SK-N-SH treated with all-trans-retinoic acid at 6 μM for 48 hours (cell line): ENCODE results near the gene NRXN3.

Experiments used
- ATAC-seq: fragments of 200-7000 bp; cut with Tn5 transposase; 3 replicates; pipeline ENCODE4 v1.9.1; 2020; ENCODE audit warnings: mild to moderate bottlenecking, moderate library complexity
- BACH2 ChIP-seq: fragments of 250-450 bp; sonication (Bioruptor Pico); IDR thresholded peaks from 2 replicates; pipeline ENCODE4 v1.9.0; 2021; ENCODE audit warnings: mild to moderate bottlenecking, borderline replicate concordance
- ESRRG ChIP-seq: fragments of 250-450 bp; sonication (Bioruptor Pico); IDR thresholded peaks from 2 replicates; pipeline ENCODE4 v1.6.1; 2021; ENCODE audit warnings: mild to moderate bottlenecking
- ISL1 ChIP-seq: fragments of 250-450 bp; sonication (Bioruptor Pico); IDR thresholded peaks from 2 replicates; pipeline ENCODE4 v2.1.2; 2022; ENCODE audit warnings: mild to moderate bottlenecking, moderate library complexity
- OSR1 ChIP-seq: fragments of 250-450 bp; sonication (Bioruptor Pico); IDR thresholded peaks from 2 replicates; pipeline ENCODE4 v1.8.0; 2022; ENCODE audit warnings: moderate library complexity, mild to moderate bottlenecking, inconsistent platforms
- PPARA ChIP-seq: fragments of 250-450 bp; sonication (Bioruptor Pico); IDR thresholded peaks from 2 replicates; pipeline ENCODE4 v1.5.0; 2020; ENCODE audit warnings: mild to moderate bottlenecking, borderline replicate concordance
- RARB ChIP-seq: fragments of 250-450 bp; sonication (Bioruptor Pico); IDR thresholded peaks from 2 replicates; pipeline ENCODE4 v1.8.0; 2021; ENCODE audit warnings: mild to moderate bottlenecking, moderate library complexity
- TCF4 ChIP-seq: fragments of 250-450 bp; sonication (Bioruptor Pico); IDR thresholded peaks from 2 replicates; pipeline ENCODE4 v1.8.0; 2021; ENCODE audit warnings: mild to moderate bottlenecking, moderate library complexity, borderline replicate concordance
- TOX ChIP-seq: fragments of 250-450 bp; sonication (Bioruptor Pico); IDR thresholded peaks from 2 replicates; pipeline ENCODE4 v1.8.0; 2021; ENCODE audit warnings: mild to moderate bottlenecking, moderate library complexity, borderline replicate concordance
- ZC3H10 ChIP-seq: fragments of 250-450 bp; sonication (Bioruptor Pico); IDR thresholded peaks from 2 replicates; pipeline ENCODE4 v1.5.1; 2021; ENCODE audit warnings: mild to moderate bottlenecking, moderate library complexity
- ZFP3 ChIP-seq: fragments of 250-450 bp; sonication (Bioruptor Pico); IDR thresholded peaks from 2 replicates; pipeline ENCODE4 v1.5.0; 2020; ENCODE audit warnings: mild to moderate bottlenecking, moderate library complexity
- ZFP30 ChIP-seq: fragments of 450-650 bp; formaldehyde crosslinking; IDR thresholded peaks from 2 replicates; pipeline ENCODE4 v1.5.0; 2022; ENCODE audit warnings: mild to moderate bottlenecking, moderate library complexity
- ZNF565 ChIP-seq: fragments of 450-650 bp; formaldehyde crosslinking; conservative IDR thresholded peaks from 2 replicates; pipeline ENCODE4 v1.5.0; 2020; ENCODE audit warnings: low read depth, mild to moderate bottlenecking, moderate library complexity
- ZNF70 ChIP-seq: fragments of 450-650 bp; formaldehyde crosslinking; IDR thresholded peaks from 2 replicates; pipeline ENCODE4 v1.5.0; 2020; ENCODE audit warnings: mild to moderate bottlenecking, moderate library complexity
- ZNF8 ChIP-seq: fragments of 450-650 bp; formaldehyde crosslinking; IDR thresholded peaks from 2 replicates; pipeline ENCODE4 v1.5.0; 2020; ENCODE audit warnings: mild to moderate bottlenecking, moderate library complexity
- TF ChIP-seq, protein P1 (sequence below): fragments of 250-450 bp; sonication (Bioruptor Pico); IDR thresholded peaks from 2 replicates; pipeline ENCODE4 v1.5.1; 2020; ENCODE audit warnings: low read depth, mild to moderate bottlenecking, moderate library complexity
- TF ChIP-seq, protein P2 (sequence below): fragments of 250-450 bp; sonication (Bioruptor Pico); IDR thresholded peaks from 2 replicates; pipeline ENCODE4 v1.5.0; 2020; ENCODE audit warnings: mild to moderate bottlenecking, moderate library complexity
- TF ChIP-seq, protein P3 (sequence below): fragments of 250-450 bp; sonication (Bioruptor Pico); IDR thresholded peaks from 2 replicates; pipeline ENCODE4 v1.8.0; 2021; ENCODE audit warnings: low read depth, mild to moderate bottlenecking, moderate library complexity, borderline replicate concordance
- TF ChIP-seq, protein P4 (sequence below): fragments of 250-450 bp; sonication (Bioruptor Pico); IDR thresholded peaks from 2 replicates; pipeline ENCODE4 v1.8.0; 2020; ENCODE audit warnings: mild to moderate bottlenecking, moderate library complexity, borderline replicate concordance

NRXN3 gene

DNA sequence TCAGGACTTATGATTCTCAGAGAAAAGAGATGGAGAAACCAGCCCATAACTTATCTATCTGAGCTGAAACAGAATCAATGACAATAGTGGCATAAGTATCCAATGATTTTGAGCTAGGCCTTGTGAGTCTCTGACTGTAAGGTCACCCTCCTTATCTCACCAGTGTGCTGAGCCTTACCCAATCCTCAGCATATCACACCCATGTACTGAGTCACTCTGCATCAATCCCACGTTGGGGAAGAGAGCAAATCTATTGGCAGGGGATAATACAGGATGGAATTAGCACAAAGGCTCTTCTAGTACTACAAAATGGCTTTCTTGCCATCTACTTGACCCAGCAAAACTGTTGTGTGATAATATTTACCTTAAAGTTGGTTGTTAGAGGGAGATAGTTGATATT lies 997.8 kb downstream of the NRXN3 start:
- ATAC-seq, result no peak
- TF ChIP-seq ISL1 (CRISPR knock-in tag) (no peak), ZC3H10 (CRISPR knock-in tag) (no peak), ZFP30 (no peak), ZFP3 (no peak), OSR1 (CRISPR knock-in tag) (no peak), BACH2 (no peak)
- TF ChIP-seq, protein P1, sequence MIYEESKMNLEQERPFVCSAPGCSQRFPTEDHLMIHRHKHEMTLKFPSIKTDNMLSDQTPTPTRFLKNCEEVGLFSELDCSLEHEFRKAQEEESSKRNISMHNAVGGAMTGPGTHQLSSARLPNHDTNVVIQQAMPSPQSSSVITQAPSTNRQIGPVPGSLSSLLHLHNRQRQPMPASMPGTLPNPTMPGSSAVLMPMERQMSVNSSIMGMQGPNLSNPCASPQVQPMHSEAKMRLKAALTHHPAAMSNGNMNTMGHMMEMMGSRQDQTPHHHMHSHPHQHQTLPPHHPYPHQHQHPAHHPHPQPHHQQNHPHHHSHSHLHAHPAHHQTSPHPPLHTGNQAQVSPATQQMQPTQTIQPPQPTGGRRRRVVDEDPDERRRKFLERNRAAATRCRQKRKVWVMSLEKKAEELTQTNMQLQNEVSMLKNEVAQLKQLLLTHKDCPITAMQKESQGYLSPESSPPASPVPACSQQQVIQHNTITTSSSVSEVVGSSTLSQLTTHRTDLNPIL (CRISPR knock-in tag), result no peak
- TF ChIP-seq, protein P2, sequence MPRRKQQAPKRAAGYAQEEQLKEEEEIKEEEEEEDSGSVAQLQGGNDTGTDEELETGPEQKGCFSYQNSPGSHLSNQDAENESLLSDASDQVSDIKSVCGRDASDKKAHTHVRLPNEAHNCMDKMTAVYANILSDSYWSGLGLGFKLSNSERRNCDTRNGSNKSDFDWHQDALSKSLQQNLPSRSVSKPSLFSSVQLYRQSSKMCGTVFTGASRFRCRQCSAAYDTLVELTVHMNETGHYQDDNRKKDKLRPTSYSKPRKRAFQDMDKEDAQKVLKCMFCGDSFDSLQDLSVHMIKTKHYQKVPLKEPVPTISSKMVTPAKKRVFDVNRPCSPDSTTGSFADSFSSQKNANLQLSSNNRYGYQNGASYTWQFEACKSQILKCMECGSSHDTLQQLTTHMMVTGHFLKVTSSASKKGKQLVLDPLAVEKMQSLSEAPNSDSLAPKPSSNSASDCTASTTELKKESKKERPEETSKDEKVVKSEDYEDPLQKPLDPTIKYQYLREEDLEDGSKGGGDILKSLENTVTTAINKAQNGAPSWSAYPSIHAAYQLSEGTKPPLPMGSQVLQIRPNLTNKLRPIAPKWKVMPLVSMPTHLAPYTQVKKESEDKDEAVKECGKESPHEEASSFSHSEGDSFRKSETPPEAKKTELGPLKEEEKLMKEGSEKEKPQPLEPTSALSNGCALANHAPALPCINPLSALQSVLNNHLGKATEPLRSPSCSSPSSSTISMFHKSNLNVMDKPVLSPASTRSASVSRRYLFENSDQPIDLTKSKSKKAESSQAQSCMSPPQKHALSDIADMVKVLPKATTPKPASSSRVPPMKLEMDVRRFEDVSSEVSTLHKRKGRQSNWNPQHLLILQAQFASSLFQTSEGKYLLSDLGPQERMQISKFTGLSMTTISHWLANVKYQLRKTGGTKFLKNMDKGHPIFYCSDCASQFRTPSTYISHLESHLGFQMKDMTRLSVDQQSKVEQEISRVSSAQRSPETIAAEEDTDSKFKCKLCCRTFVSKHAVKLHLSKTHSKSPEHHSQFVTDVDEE, result no peak
- TF ChIP-seq, all 23 proteins: peak for 0

DNA sequence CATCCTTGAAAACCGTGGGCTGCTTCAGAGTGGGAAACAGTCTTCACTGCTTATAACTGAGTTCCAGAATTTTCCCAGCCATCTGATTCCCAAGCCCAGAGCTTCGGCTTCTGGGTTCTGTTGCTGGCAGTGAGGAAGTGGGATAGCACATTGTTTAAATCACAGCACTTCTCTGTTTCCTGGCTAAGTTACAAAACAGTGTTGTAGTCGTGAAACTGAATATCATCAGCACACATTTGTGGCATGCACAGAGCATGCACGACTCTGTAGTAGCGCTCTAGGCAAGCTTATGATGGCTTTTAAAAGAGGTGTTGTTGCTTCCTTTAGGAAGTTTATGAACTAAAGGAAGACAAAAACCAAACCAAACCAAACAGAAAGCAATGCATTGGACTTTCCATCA lies 1005.5 kb downstream of the NRXN3 start:
- TF ChIP-seq, protein P3, sequence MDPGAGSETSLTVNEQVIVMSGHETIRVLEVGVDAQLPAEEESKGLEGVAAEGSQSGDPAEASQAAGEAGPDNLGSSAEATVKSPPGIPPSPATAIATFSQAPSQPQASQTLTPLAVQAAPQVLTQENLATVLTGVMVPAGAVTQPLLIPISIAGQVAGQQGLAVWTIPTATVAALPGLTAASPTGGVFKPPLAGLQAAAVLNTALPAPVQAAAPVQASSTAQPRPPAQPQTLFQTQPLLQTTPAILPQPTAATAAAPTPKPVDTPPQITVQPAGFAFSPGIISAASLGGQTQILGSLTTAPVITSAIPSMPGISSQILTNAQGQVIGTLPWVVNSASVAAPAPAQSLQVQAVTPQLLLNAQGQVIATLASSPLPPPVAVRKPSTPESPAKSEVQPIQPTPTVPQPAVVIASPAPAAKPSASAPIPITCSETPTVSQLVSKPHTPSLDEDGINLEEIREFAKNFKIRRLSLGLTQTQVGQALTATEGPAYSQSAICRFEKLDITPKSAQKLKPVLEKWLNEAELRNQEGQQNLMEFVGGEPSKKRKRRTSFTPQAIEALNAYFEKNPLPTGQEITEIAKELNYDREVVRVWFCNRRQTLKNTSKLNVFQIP (CRISPR knock-in tag), result no peak
- TF ChIP-seq, protein P4, sequence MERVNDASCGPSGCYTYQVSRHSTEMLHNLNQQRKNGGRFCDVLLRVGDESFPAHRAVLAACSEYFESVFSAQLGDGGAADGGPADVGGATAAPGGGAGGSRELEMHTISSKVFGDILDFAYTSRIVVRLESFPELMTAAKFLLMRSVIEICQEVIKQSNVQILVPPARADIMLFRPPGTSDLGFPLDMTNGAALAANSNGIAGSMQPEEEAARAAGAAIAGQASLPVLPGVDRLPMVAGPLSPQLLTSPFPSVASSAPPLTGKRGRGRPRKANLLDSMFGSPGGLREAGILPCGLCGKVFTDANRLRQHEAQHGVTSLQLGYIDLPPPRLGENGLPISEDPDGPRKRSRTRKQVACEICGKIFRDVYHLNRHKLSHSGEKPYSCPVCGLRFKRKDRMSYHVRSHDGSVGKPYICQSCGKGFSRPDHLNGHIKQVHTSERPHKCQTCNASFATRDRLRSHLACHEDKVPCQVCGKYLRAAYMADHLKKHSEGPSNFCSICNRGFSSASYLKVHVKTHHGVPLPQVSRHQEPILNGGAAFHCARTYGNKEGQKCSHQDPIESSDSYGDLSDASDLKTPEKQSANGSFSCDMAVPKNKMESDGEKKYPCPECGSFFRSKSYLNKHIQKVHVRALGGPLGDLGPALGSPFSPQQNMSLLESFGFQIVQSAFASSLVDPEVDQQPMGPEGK (CRISPR knock-in tag), result no peak
- TF ChIP-seq PPARA (CRISPR knock-in tag) (no peak), ZC3H10 (CRISPR knock-in tag) (no peak), TOX (CRISPR knock-in tag) (no peak), ZNF8 (CRISPR knock-in tag) (no peak), ZFP3 (no peak), ZNF70 (CRISPR knock-in tag) (no peak), TCF4 (CRISPR knock-in tag) (no peak), BACH2 (no peak), ESRRG (no peak), RARB (CRISPR knock-in tag) (no peak)
- TF ChIP-seq, protein P2, result no peak

DNA sequence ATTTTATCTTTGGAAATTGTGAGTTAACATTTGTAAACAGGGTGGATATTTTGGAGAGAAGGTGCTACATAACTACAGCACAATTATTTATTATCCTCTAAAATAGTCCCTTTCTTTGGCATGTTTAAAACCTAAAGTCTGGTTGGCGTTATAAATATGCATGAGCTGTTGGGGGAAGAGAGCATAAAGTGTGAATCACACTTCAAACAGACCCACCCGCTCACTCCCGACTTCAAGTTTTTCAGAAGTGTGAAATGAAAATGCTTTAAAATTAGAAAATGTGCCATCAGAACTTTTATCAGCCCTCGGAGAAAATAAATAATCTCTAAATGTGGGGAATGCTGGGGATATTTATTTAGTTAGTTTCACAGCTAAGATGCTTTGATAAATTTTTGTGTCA lies 1006.9 kb downstream of the NRXN3 start:
- ATAC-seq, result no peak
- TF ChIP-seq, protein P2, result no peak
- no peak for TF ChIP-seq ZNF565 (CRISPR knock-in tag)

More for the DNA sequence above, 1005.5 kb downstream of the NRXN3 start:
- ATAC-seq, result peak; percentile 41
